Bladder microvascular endothelial cell (primary cell): Measurements from ENCODE around the gene TMUB1. TPM values are rescaled to one million over a fixed set of nuclear protein-coding genes. Genes with fewer than 3 reads are reported as not detected.

Source experiments
- total RNA-seq: library from RNA; depleted of rRNA; stranded (reverse); fragments of >200 nt; gene quantifications from 2 replicates; pipeline ENCODE4 v1.2.3, GENCODE V29; 2014

TMUB1 gene
- 16.5 and 16.8 TPM in 2 replicates for total RNA-seq

GRCh38 chr7:151083071-151083823 lies at the start of gene TMUB1:
TSS of gene TMUB1 (minus strand) at chr7:151083493. CDS start at chr7:151082563, 930 bp downstream.

GRCh38 chr7:151085691-151086620 lies 2.7 kb upstream of the TMUB1 start, which contains the start of gene AGAP3:
TSS of gene AGAP3 (plus strand) at chr7:151086475. CDS start at chr7:151086742, 267 bp downstream.

GRCh38 chr7:151080522-151081169 lies 2.6 kb downstream of the TMUB1 start, which contains the start of gene FASTK:
TSS of gene FASTK (minus strand) at chr7:151080809. CDS start at chr7:151080766, 43 bp downstream.

GRCh38 chr7:151059367-151060112 lies 23.8 kb downstream of the TMUB1 start, which contains the start of gene SLC4A2:
TSS of gene SLC4A2 (plus strand) at chr7:151059589. CDS start at chr7:151061988, 2,399 bp downstream.

GRCh38 chr7:151057506-151057988 lies 25.7 kb downstream of the TMUB1 start, which contains the start of gene CDK5:
TSS of gene CDK5 (minus strand) at chr7:151057897. CDS start at chr7:151057848, 49 bp downstream.

GRCh38 chr7:151047976-151048815 lies 35.1 kb downstream of the TMUB1 start, which contains the start of gene ASIC3:
TSS of gene ASIC3 (plus strand) at chr7:151048531. CDS start at chr7:151048886, 355 bp downstream.

Other genes with a start within 250 kb of the TMUB1 start
- not detected in 2 replicates for gene AOC1, start 231.0 kb downstream of the TMUB1 start, total RNA-seq
- gene KCNH2, start 105.2 kb downstream of the TMUB1 start, total RNA-seq, result 0.06 TPM in 1 of 2 replicates, not detected in the other
- 20.9 and 58.7 TPM in 2 replicates for gene NOS3, start 92.5 kb downstream of the TMUB1 start, total RNA-seq
- 0.19 TPM in 1 of 2 replicates, not detected in the other for gene ATG9B, start 59.0 kb downstream of the TMUB1 start, total RNA-seq
- 14.6 and 26.1 TPM in 2 replicates for gene ABCB8, start 55.0 kb downstream of the TMUB1 start, total RNA-seq
- 0.16 and 0.44 TPM in 2 replicates for gene ASIC3, start 35.0 kb downstream of the TMUB1 start, total RNA-seq
- 16.8 and 18.6 TPM in 2 replicates for gene CDK5, start 25.6 kb downstream of the TMUB1 start, total RNA-seq
- gene SLC4A2, start 23.9 kb downstream of the TMUB1 start, total RNA-seq, result 59.6 and 131 TPM in 2 replicates
- 38.2 and 54.8 TPM in 2 replicates for gene FASTK, start 2.7 kb downstream of the TMUB1 start, total RNA-seq
- gene AGAP3, start 3.0 kb upstream of the TMUB1 start, total RNA-seq, result 51.2 and 63.9 TPM in 2 replicates
- not detected in 2 replicates for gene GBX1, start 84.2 kb upstream of the TMUB1 start, total RNA-seq
- not detected in 2 replicates for gene ASB10, start 103.8 kb upstream of the TMUB1 start, total RNA-seq
- gene H2BK1, start 127.0 kb upstream of the TMUB1 start, total RNA-seq, result not detected in 2 replicates
- 44.2 and 53.0 TPM in 2 replicates for gene ABCF2, start 143.7 kb upstream of the TMUB1 start, total RNA-seq
- 28.3 and 62.9 TPM in 2 replicates for gene CHPF2, start 149.0 kb upstream of the TMUB1 start, total RNA-seq
- 0.97 and 1.9 TPM in 2 replicates for gene SMARCD3, start 165.2 kb upstream of the TMUB1 start, total RNA-seq